GM18526 (cell line): ENCODE results near the gene PIK3R5.

Experiments used
- POLR2A ChIP-seq: IDR thresholded peaks from 3 replicates; pipeline ENCODE4 v1.6.1; 2011; ENCODE audit not compliant: insufficient read length; ENCODE audit errors: extremely low read depth

Gene PIK3R5

GRCh38 chr17:8961829-8962228 lies 3.7 kb downstream of the PIK3R5 start:
- no peak for TF ChIP-seq POLR2A

- no peak for TF ChIP-seq POLR2A
Observed at GRCh38 chr17:8960325-8961140, 5.0 kb downstream of the PIK3R5 start.

DNA sequence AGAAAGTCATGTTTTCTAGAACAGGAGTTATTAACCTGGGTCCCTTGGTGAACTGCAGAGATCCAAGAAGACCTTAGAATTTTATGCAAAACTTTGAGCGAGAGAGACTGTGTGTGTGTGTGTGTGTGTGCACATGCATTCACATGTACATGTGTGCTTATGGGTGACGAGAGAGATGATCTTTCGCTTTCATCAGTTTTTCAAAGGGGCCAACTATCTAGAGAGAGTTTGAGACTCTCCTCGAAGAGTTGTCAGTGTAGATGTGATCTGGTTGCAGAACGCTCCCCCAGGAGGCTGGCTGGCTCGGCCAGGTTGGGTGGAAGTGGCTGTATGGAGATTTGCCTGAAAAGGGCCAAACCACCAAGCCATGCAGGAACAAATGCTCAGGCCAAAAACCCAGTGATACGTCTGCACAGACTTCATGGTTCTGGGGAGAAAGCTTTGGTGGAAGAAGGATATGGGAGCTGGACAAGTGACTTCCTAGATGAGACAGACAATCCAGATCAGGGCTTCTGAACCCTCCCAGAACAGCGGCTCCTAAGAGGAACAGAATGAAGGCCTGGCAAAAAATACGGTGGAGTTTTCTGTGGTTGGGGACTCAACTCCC lies 6.1 kb downstream of the PIK3R5 start:
- TF ChIP-seq POLR2A, result no peak

- TF ChIP-seq POLR2A, result no peak
Observed at GRCh38 chr17:8957721-8958120, 7.8 kb downstream of the PIK3R5 start.

- TF ChIP-seq POLR2A, result no peak
Observed at GRCh38 chr17:8956465-8956902, 9.0 kb downstream of the PIK3R5 start.

DNA sequence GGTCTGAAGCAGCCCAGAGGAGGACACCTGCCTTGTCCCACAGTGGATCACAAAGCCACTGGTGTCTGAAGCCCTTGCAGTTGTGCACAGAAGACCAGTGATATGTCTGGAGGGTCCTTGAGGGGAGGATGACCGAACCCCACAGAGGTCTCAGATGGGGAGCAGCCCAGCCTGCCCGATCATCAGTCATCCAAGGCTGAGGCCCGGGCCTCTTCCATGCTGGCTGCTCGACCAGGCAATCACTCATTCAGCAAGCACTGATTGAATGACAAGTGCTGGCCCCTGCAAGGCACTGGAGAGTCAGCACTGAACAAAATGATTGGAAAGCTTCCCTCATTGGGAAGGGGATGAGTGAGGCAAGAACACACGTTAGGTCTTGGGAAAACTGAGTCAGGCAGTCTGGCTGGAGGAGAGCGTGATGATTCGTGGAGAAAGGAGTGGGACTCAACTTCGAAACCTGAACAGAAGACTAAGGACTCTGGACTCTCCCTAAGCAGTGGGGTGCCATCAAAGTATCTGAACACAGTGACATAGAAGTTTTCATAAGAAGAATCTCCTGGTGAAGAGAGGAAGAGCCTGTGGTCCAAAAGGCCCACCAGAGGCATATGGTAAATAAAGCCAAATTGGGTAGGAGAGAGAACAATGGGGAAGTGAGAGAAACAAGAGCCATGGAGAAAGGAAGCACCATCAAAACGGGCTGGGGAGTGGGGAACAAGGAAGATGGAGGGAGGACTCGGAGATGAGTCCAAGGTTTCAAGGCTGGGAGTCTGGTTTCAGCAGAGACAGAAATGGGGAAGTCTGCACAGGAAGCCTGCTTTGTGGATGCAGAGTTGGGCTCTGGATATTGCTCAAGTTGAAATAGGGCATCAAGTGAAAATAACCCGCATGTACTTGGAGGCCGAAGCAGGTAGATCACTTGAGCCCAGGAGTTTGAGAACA lies 10.2 kb downstream of the PIK3R5 start:
- TF ChIP-seq POLR2A, result no peak

DNA sequence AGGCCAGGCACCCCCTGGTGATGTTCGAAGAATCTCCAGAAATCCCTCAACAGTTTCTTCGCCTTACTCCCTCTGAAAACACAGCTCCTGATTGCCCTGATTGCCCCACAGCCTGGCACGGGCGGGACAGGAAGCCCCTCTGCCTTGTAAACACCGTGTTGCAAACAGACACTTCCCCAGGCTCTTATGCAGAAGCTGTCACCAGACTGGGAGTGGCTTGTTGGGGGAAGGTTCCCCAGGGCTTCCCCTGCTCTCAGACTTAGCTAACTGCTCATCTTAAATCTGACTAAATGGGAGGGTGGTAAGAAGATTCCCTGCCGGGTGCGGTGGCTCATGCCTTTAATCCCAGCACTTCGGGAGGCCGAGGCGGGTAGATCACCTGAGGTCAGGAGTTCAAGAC lies 11.2 kb downstream of the PIK3R5 start:
- no peak for TF ChIP-seq POLR2A

DNA sequence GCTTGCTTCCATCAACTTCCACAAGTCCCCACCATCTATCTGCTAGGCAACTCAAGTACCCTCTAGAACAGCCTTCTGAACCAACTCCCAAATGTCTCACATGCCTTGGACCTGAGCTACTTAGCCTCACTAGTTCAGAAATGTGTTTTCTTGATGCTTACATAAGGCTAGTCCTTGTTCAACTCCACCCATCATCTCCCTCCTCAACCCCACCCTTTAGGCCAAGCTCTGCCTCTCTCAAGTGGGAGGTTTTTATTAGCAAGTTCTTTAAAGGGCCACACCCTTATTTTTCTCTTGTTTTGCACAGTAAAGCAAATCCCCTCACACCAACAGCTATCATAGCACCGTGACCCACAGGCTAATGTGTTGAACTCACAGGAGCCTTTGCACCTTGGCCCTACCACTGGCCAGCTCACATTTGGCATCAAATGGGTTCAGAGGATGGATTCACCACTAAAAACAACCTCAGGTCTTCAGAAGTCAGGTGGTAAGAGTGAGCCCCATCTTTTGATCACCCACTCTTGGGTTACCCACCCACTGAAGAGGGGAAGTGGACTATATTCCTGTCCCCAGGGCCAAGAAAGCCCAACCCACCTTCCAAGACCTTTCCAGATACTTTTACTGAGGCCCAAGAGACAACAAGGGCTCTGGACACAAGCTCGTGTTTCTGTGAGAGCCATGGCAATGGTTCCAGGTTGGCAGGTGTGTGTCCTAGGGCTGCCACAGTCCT lies 12.2 kb downstream of the PIK3R5 start:
- TF ChIP-seq POLR2A, result no peak

DNA sequence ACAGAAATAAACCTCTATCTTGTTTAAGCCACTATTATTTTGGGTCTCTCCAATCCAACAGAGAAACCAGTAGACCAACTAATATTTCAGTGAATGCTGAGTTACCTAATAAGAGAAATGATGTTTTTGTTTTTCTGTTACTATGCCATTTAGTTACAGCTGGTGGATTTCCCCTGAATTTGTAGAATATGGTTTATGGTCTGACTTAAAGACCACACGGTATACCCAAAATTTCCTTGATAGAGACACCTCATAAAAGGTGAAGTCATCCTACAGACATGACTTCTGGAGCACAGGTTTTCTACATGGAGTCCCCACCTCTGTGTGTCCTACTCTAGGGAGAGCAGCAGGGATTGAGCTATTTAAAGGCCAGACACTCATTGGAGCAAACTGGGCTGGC lies 13.3 kb downstream of the PIK3R5 start:
- no peak for TF ChIP-seq POLR2A

DNA sequence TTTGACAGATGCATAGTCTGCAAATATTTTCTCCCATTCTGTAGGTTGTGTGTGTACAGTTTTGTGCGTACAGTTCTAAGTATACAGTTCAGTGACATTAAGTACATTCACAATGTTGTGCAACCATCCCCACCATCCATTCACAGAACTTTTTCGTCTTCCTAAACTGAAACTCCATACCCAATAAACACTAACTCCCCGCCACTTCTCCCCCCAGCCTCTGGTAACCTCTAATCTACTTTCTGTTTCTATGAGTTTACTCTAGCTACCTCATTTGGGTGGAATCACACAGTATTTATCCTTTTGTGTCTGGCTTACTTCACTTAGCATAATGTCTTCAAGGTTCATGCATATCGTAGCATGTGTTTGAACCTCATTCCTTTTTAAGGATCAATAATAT lies 14.3 kb downstream of the PIK3R5 start:
- TF ChIP-seq POLR2A, result no peak

DNA sequence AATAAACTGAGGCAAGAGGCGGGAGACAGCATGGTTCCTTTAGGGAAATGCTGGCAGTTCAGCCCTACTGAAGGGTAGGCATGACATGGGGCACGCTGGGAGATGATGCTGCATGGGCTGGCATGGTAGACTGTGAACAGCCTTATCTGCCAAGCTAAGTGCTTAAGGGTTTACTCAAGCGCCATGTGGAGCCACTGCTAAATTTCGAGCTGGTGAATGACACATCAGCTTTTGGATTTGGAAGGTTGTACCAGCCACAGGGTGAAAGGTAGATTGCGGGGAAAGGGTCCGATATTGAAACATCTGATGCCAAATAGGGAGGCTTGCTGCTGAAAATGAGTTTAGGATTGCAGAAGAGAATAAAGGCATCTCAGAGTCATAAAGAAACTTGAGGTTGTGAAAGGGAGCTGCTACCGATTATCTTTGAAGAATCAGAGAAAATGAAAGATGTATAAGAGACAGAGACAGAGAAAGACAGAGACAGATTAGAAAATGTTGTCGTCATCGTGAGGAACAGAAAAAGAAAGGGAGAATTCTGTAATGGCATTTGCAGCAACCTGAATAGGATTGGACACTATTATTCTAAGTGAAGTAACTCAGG lies 16.3 kb downstream of the PIK3R5 start:
- no peak for TF ChIP-seq POLR2A

DNA sequence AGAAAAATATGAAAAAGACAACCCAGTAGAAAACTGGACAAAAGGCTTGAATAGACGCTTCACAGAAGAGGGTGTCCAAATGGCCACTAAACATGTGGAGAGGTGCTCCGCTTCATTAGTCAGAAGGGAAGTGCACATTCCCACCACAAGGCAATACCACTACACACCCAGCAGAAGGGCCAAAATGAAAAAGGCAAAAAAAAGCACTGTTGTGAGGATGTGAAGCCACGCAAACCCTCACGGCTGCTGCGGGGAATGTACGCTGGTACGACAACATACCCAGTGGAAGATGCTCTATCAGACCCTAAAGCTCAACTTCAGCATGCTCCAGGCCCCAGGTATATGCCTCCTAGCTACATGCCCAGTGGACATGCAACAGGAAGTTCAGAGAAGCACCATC lies 17.0 kb downstream of the PIK3R5 start:
- TF ChIP-seq POLR2A, result no peak

DNA sequence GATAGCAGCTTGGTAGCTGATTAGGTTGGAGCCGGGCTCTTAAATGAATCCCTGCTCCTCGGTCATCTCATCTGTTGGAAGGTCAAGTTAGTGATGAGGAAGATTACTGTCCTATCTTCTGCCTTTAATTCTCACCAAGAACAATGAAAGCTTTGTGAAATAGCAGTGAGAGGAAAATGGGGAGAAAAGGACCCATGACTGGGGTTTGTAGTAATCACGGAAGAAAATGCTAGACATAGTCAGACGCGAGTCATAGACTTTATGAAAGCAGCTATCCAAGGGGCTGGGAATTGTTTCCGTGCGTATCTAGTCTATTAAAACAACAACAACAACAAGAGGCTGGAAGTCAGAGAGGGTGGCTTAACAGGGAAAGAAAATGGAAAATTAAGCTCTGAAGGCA lies 18.3 kb downstream of the PIK3R5 start:
- no peak for TF ChIP-seq POLR2A

- TF ChIP-seq POLR2A, result no peak
Observed at GRCh38 chr17:8946476-8946875, 19.0 kb downstream of the PIK3R5 start.

- TF ChIP-seq POLR2A, result no peak
Observed at GRCh38 chr17:8946071-8946470, 19.4 kb downstream of the PIK3R5 start.
